Peyer's patch (tissue), 4 donors: ENCODE data around the gene SEMA3D. TPM values are rescaled to one million over a fixed set of nuclear protein-coding genes. Genes with fewer than 3 reads are reported as not detected.
"Not testable (repeated sequence)": the region's sequence is repeated elsewhere in the genome, so short reads cannot be mapped to it uniquely, and the experiment has no call there.

Source experiments
- DNase-seq, 3 donors: peaks; one replicate each; pipeline ENCODE4 v3.0.0-alpha.2; 2017 to 2019
- H3K27ac ChIP-seq, 4 donors: fragments of 200-600 bp; sonication (generic); one replicate each; pipeline ENCODE4 v1.5.1; 2016 to 2019
- H3K27me3 ChIP-seq, 2 donors: fragments of 200-600 bp; sonication (generic); one replicate each; pipeline ENCODE4 v1.5.1; 2019
- H3K36me3 ChIP-seq, 3 donors: fragments of 200-600 bp; sonication (generic); one replicate each; pipeline ENCODE4 v1.5.1; 2016 to 2019
- H3K4me1 ChIP-seq, 4 donors: fragments of 200-600 bp; sonication (generic); one replicate each; pipeline ENCODE4 v1.5.1; 2016 to 2019
- H3K4me3 ChIP-seq, 4 donors: fragments of 200-600 bp; sonication (generic); 1 replicate in 3 of 4; 2 replicates in 1 of 4; pipeline ENCODE4 v1.5.1; 2016 to 2019; ENCODE audit warnings: mild to moderate bottlenecking in 1 of 4
- H3K9me3 ChIP-seq, 4 donors: fragments of 200-600 bp; sonication (generic); one replicate each; pipeline ENCODE4 v1.5.1; 2016 to 2019; ENCODE audit warnings: mild to moderate bottlenecking in 1 of 4
- CTCF ChIP-seq, 6 experiments: fragments of 450-650 bp in 4 of 6; fragments of 200-600 bp in 2 of 6; sonication (generic) in 1 of 6; IDR thresholded peaks; one replicate each; pipeline ENCODE4 v1.5.1; 2017 to 2019; ENCODE audit warnings: antibody characterized with exemption in 6 of 6, mild to moderate bottlenecking in 3 of 6, moderate library complexity in 1 of 6
- POLR2A ChIP-seq, 2 donors: fragments of 450-650 bp; IDR thresholded peaks; one replicate each; pipeline ENCODE4 v1.5.1; 2017; ENCODE audit warnings: antibody characterized with exemption in 2 of 2, mild to moderate bottlenecking in 2 of 2, moderate library complexity in 2 of 2
- total RNA-seq, 4 donors: library from RNA; depleted of rRNA; stranded (reverse); fragments of >200 nt; gene quantifications; one replicate each; pipeline ENCODE4 v1.1.0, GENCODE V29; 2016

Gene SEMA3D
- total RNA-seq, 4 donors from 2014 or later: 4.5 to 7.6 (median 6.5) TPM

- no peak for DNase-seq
- Histone ChIP-seq H3K27ac (no peak overlapping the region), H3K4me3 (no peak overlapping the region), H3K36me3 (no peaks in the 10 kb centered on the region), H3K27me3 (no peaks in the 10 kb centered on the region), H3K4me1 (no peaks in the 10 kb centered on the region), H3K9me3 (no peaks in the 10 kb centered on the region)
- no peak for TF ChIP-seq POLR2A (IDR thresholded peaks at IDR 0.05)
- TF ChIP-seq CTCF (IDR thresholded peaks at IDR 0.05): no peak
Observed at GRCh38 chr7:84997626-84998025, 189.2 kb downstream of the SEMA3D start.

GRCh38 chr7:84992954-84993353 is 193.9 kb downstream of the SEMA3D start:
- H3K27ac ChIP-seq, H3K4me3 ChIP-seq, H3K4me1 ChIP-seq, H3K27me3 ChIP-seq, H3K9me3 ChIP-seq, H3K36me3 ChIP-seq, DNase-seq: not testable (repeated sequence)

- H3K27ac ChIP-seq: no peak overlapping the region
- no peak overlapping the region for H3K4me3 ChIP-seq
- H3K4me1 ChIP-seq: no peaks in the 10 kb centered on the region
- TF ChIP-seq POLR2A (IDR thresholded peaks at IDR 0.05): no peak
- TF ChIP-seq CTCF (IDR thresholded peaks at IDR 0.05): no peak
- H3K9me3 ChIP-seq: no peaks in the 10 kb centered on the region
- no peaks in the 10 kb centered on the region for H3K27me3 ChIP-seq
- no peaks in the 10 kb centered on the region for H3K36me3 ChIP-seq
- no peak for DNase-seq
Observed at GRCh38 chr7:84985073-84985784, 201.6 kb downstream of the SEMA3D start.

GRCh38 chr7:84982199-84982598 is 204.7 kb downstream of the SEMA3D start:
- Histone ChIP-seq H3K27me3 (no peaks in the 10 kb centered on the region), H3K4me1 (no peaks in the 10 kb centered on the region), H3K27ac (no peak overlapping the region), H3K9me3 (no peaks in the 10 kb centered on the region), H3K36me3 (no peaks in the 10 kb centered on the region), H3K4me3 (no peak overlapping the region)
- TF ChIP-seq CTCF (IDR thresholded peaks at IDR 0.05): no peak
- TF ChIP-seq POLR2A (IDR thresholded peaks at IDR 0.05): no peak
- no peak for DNase-seq

DNA sequence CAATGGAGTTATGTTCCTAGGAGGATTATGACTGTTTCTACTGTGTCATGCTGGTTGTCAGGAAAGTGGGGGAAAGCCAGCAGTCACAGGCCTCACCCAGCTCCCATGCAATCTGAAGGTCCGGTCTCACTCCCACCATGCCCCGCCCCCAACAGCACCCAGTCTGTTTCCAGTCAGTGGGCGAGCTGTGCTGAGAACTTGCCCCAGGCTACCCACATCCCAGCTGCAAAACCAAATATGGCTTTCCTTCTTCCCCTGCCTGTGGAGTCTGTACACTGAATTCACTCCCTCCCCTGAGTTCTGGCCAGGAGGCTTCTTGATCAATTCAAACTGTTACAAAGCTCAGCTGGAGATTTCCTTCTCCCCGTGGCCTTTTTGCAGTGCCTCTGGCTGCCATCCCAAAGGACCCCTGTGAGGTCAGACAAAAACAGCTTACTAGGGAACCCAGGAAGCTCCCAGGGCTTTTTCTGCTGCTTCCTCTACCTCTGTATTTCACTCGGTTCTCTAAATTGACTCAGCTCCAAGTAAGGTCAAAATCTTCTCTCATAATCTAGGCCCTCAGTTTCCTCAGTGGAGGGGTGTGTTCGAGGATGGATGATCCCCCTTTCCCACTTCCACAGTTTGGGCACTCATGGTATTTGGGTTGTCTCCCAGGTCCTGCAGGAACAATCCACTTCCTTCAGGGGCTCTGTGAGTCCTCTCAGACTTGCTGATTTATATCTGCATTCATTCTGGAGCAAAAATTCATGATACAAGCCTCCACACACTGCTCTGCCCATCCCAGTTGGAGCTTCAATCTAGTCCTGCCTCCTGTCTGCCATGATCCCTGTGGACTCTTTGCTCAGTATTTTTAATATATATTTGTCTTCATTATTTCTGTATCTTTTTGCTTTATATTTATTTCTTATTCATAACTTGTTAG is 205.5 kb downstream of the SEMA3D start:
- no peaks in the 10 kb centered on the region for H3K4me1 ChIP-seq
- H3K27ac ChIP-seq: no peak overlapping the region
- H3K27me3 ChIP-seq: no peaks in the 10 kb centered on the region
- no peak for TF ChIP-seq POLR2A (IDR thresholded peaks at IDR 0.05)
- no peak for TF ChIP-seq CTCF (IDR thresholded peaks at IDR 0.05)
- no peaks in the 10 kb centered on the region for H3K36me3 ChIP-seq
- no peaks in the 10 kb centered on the region for H3K9me3 ChIP-seq
- no peak overlapping the region for H3K4me3 ChIP-seq
- no peak for DNase-seq

DNA sequence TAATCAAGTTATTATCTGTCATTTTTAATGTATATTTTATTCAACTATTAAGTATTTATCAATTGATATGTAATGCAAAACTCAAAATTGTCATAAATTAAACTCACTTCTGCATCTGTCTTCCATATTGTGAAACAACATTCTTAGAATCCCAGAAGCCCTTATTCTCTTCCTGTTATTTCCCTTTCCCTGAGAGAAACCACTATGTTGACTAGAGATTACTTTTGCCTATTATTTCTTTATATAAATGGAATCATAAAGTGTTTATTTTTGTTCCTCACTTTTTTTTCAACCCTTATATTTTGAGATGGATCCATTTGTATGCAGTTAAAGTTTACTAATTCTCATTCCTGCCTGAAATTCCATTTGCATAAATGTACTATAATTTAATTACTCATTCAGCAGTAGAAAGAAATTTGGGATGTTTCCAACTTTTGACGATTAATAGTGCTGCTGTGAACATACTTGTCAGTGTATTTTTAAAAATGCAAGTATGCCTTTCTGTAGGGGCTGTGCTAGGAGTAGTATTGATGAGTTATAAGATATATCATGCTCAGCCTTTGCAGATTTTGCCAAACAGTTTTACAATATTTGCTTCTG is 211.2 kb downstream of the SEMA3D start:
- no peak for TF ChIP-seq CTCF (IDR thresholded peaks at IDR 0.05)
- no peak for TF ChIP-seq POLR2A (IDR thresholded peaks at IDR 0.05)
- Histone ChIP-seq H3K4me3 (no peak overlapping the region), H3K27ac (no peak overlapping the region), H3K27me3 (no peaks in the 10 kb centered on the region), H3K9me3 (no peaks in the 10 kb centered on the region), H3K36me3 (no peaks in the 10 kb centered on the region), H3K4me1 (no peaks in the 10 kb centered on the region)
- DNase-seq: no peak
